Measurements from ENCODE around the gene PDYN. TPM values are rescaled to one million over a fixed set of nuclear protein-coding genes. Genes with fewer than 3 reads are reported as not detected.

Gene PDYN
- total RNA-seq = not detected in 2 replicates

GRCh38 chr20:1993986-1994385 is at the start of gene PDYN:
Gene PDYN, minus strand, starts transcription at chr20:1994058. Its CDS starts 10,974 bp downstream, at chr20:1983084.

Other genes with a start within 250 kb of the PDYN start
- 75.8 and 125 TPM in 2 replicates for gene SIRPA, start 98.7 kb downstream of the PDYN start, total RNA-seq
- 12.7 and 16.4 TPM in 2 replicates for gene STK35, start 107.8 kb upstream of the PDYN start, total RNA-seq